Nephron progenitor cell (in vitro differentiated cells): ENCODE data around the gene NAP1L5.

ENCODE experiments used
- DNase-seq: peaks from one replicate; pipeline ENCODE4 v3.0.0; 2021
- H3K27ac Mint-ChIP-seq: 2 replicates; pipeline ENCODE4 v1.8.0; 2021; ENCODE audit warnings: mild to moderate bottlenecking, moderate library complexity, mixed read lengths
- H3K27me3 Mint-ChIP-seq: 2 replicates; pipeline ENCODE4 v1.8.0; 2021; ENCODE audit warnings: mild to moderate bottlenecking, low read depth, mixed read lengths; ENCODE audit not compliant: poor library complexity
- H3K36me3 Mint-ChIP-seq: 2 replicates; pipeline ENCODE4 v1.8.0; 2021; ENCODE audit warnings: low read depth, mixed read lengths
- H3K4me1 Mint-ChIP-seq: 2 replicates; pipeline ENCODE4 v1.8.0; 2021; ENCODE audit warnings: mixed read lengths
- H3K4me3 Mint-ChIP-seq: 2 replicates; pipeline ENCODE4 v1.8.0; 2021; ENCODE audit warnings: mild to moderate bottlenecking, moderate library complexity, mixed read lengths
- H3K9me3 Mint-ChIP-seq: 2 replicates; pipeline ENCODE4 v1.8.0; 2021; ENCODE audit warnings: mild to moderate bottlenecking, moderate library complexity, mixed read lengths
- TF ChIP-seq, protein P1 (sequence below): fragments of 200-600 bp; sonication (generic); IDR thresholded peaks from 2 replicates; pipeline ENCODE4 v1.5.0; 2021; ENCODE audit warnings: antibody characterized with exemption

Gene NAP1L5

DNA sequence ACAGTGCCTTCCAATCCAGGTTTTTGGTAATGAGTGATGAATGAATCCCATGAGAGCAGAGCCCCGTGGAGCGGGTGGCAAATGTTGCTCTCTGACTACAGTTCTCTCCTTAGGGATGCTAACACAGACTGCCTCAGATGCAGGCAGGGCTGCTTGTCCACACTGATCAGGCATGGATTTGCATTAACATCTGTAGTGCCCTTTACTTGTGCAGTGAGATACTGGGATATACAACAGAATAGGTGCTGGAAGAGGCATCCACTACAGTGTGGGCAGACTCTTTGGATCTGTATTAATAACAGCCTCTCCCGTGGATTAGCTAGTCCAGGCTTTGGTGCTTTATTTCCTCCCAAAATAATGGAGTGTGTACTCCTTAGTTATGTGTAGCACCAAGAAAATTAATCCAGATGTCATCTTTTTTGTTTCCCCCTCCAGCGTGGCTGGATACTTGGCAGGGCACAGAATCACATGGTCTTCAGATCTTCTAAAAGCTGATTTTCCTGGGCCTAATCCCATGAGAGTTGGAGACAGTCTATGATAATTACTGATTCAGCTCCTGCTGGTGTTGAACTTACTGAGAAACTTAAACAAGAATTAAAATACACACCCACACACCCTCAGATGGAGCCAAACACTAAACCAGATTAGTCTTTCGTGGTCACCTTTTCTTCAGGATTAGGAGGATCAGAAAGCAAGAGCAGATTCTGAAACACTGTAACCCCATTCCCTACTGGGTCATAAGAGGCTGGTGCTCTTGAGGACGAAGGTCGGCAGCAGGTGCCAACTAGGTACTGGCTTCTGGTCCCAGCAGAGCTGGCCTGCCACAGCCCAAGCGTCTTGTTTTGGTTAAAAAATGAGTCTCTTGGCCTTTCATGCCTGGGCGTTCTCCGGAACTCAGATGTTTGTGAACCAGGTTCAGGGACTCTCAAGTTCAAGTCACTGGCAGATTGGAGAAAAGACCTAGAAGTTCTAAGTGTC, 23.1 kb upstream of the NAP1L5 start:
- H3K4me1 Mint-ChIP-seq, result no peaks in the 10 kb centered on the region
- H3K4me3 Mint-ChIP-seq, result no peak overlapping the region
- H3K27me3 Mint-ChIP-seq, result no peaks in the 10 kb centered on the region
- H3K9me3 Mint-ChIP-seq, result peaks cover 53% of the 10 kb centered on the region
- peaks cover 85% of the 10 kb centered on the region for H3K36me3 Mint-ChIP-seq
- H3K27ac Mint-ChIP-seq, result no peak overlapping the region
- TF ChIP-seq, protein P1, sequence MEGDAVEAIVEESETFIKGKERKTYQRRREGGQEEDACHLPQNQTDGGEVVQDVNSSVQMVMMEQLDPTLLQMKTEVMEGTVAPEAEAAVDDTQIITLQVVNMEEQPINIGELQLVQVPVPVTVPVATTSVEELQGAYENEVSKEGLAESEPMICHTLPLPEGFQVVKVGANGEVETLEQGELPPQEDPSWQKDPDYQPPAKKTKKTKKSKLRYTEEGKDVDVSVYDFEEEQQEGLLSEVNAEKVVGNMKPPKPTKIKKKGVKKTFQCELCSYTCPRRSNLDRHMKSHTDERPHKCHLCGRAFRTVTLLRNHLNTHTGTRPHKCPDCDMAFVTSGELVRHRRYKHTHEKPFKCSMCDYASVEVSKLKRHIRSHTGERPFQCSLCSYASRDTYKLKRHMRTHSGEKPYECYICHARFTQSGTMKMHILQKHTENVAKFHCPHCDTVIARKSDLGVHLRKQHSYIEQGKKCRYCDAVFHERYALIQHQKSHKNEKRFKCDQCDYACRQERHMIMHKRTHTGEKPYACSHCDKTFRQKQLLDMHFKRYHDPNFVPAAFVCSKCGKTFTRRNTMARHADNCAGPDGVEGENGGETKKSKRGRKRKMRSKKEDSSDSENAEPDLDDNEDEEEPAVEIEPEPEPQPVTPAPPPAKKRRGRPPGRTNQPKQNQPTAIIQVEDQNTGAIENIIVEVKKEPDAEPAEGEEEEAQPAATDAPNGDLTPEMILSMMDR, result no peak
- no peak for DNase-seq

DNA sequence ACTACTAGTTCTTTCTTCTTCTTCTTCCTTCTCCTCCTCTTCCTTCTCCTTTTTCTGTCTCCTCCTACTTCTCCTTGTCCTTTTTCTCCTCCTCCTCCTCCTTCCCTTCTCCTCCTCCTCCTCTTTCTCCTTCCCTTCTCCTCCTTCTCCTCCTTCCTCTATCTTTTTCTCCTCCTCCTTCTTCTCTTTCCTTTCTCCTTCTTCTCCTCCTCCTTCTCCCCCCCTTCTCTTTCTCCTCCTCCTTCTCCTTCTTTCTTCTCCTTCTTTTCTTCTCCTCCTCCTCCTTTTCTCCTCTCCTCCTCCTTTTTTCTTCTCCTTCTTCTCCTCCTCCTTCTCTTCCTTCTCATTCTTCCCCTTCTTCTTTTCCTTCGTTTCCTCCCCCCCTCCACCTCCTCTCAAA, 21.8 kb upstream of the NAP1L5 start:
- no peak overlapping the region for H3K4me3 Mint-ChIP-seq
- TF ChIP-seq, protein P1, result no peak

DNA sequence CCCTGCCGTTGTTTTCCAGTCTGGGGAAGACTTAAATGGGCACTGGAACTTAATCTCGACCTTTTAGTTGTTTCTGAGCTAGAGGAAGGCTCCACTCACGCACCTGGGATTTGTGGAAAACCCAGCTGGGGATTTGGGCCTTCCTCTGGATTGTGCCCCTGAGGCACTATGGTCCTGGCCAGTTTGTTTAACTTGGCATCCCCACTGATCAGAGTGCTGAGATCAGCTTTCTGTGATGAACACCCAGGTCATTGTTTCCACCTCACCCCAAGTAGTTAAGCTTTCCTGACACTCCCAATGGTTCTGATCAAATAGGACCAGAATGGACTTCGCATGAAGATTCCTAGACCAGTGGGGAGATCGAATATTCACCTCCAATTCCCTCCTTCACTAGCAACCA, 20.5 kb upstream of the NAP1L5 start:
- no peak for DNase-seq
- Mint-ChIP-seq H3K27me3 (no peaks in the 10 kb centered on the region), H3K27ac (no peak overlapping the region), H3K9me3 (peaks cover 76% of the 10 kb centered on the region), H3K4me3 (no peak overlapping the region), H3K36me3 (peaks cover 94% of the 10 kb centered on the region), H3K4me1 (no peaks in the 10 kb centered on the region)
- TF ChIP-seq, protein P1, result no peak

More for the DNA sequence above, 21.8 kb upstream of the NAP1L5 start:
- Mint-ChIP-seq H3K4me1 (no peaks in the 10 kb centered on the region), H3K27ac (no peak overlapping the region), H3K36me3 (peaks cover 93% of the 10 kb centered on the region), H3K9me3 (peaks cover 67% of the 10 kb centered on the region), H3K27me3 (no peaks in the 10 kb centered on the region)
- DNase-seq, result no peak

DNA sequence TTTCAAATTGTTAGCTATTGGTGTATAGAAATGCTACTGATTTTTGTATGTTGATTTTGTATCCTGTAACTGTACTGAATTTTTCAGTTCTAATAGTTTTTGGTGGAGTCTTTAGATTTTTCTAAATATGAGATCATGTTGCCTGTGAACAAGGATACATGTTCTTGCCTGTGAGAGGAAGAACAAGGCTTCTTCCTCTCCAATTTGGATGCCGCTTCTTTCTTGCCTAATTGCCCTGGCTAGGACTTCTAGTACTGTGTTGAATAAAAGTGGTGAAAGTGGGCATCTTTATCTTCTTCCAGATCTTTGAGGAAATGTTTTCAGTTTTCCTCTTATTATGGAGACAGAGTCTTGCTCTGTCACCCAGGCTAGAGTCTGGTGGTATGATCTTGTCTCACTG, 16.2 kb upstream of the NAP1L5 start:
- TF ChIP-seq, protein P1, result no peak
- Mint-ChIP-seq H3K9me3 (peaks cover 67% of the 10 kb centered on the region), H3K27ac (no peak overlapping the region), H3K36me3 (peaks cover 64% of the 10 kb centered on the region), H3K27me3 (no peaks in the 10 kb centered on the region), H3K4me1 (no peaks in the 10 kb centered on the region), H3K4me3 (no peak overlapping the region)
- no peak for DNase-seq

DNA sequence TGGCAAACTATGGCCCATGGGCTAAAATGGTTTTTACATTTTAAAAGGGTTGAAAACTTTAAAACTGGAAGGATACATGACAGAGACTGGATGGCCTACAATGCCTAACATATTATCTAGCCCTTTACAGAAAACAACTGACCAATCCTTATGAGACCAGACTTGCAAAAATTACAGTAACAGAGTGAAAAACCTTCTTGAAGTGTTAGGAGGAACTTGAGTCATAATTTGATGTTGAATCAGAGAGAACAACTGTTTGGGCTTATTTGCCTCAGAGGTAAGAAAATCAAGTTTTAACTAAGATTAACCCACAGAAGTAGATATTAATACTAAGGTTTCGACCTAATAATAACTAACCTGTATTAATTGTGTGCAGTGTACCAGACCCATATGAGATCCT, 12.4 kb upstream of the NAP1L5 start:
- H3K9me3 Mint-ChIP-seq, result peaks cover 29% of the 10 kb centered on the region
- TF ChIP-seq, protein P1, result no peak
- DNase-seq, result no peak
- peaks cover 16% of the 10 kb centered on the region for H3K4me1 Mint-ChIP-seq
- peaks cover 28% of the 10 kb centered on the region for H3K36me3 Mint-ChIP-seq
- H3K27me3 Mint-ChIP-seq, result peaks cover 5% of the 10 kb centered on the region
- no peak overlapping the region for H3K27ac Mint-ChIP-seq
- no peak overlapping the region for H3K4me3 Mint-ChIP-seq

DNA sequence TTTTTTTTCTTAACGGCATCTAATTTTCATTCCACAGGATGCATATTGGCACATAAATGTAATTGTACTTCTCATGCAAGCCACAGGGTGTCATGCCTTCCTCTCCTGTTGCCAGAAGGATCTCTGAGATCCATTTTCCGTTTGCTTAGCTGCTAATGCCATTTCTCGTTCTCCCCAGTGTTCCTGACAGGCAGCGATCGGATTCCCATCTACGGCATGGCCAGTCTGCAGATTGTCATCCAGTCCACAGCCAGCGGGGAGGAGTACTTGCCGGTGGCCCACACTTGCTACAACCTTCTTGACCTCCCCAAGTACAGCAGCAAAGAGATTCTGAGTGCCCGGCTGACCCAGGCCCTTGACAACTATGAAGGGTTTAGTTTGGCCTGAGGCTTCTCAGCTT, 8.9 kb upstream of the NAP1L5 start:
- H3K4me3 Mint-ChIP-seq, result no peak overlapping the region
- peak; percentile 6 for DNase-seq
- no peak overlapping the region for H3K27ac Mint-ChIP-seq
- H3K27me3 Mint-ChIP-seq, result peaks cover 5% of the 10 kb centered on the region
- H3K4me1 Mint-ChIP-seq, result peaks cover 16% of the 10 kb centered on the region
- H3K36me3 Mint-ChIP-seq, result no peaks in the 10 kb centered on the region
- H3K9me3 Mint-ChIP-seq, result no peaks in the 10 kb centered on the region
- TF ChIP-seq, protein P1, result peak; percentile 42
